Measurements from ENCODE around the gene MACROD2. TPM values are rescaled to one million over a fixed set of nuclear protein-coding genes. Genes with fewer than 3 reads are reported as not detected.

The MACROD2 gene
- total RNA-seq, 2 donors from 2014 or later = 8.0 to 19.4 TPM

GRCh38 chr20:15482525-15482924, 1487.2 kb downstream of the MACROD2 start:
- WGBS = 59% methylated on average over 3 of the region's 3 CpGs
- Histone ChIP-seq H3K4me3 (no peak overlapping the region), H3K36me3 (no peaks in the 10 kb centered on the region), H3K4me1 (replicated peaks) (no peaks in the 10 kb centered on the region), H3K9me3 (no peaks in the 10 kb centered on the region), H3K27me3 (replicated peaks; ENCODE audit: insufficient read depth) (no peaks in the 10 kb centered on the region), H3K27ac (no peak overlapping the region)
- intact Hi-C loops (cut with DNase I) = no loop called here
- no peak for DNase-seq (ENCODE audit: low spot score)
- TF ChIP-seq POLR2A (IDR thresholded peaks at IDR 0.05) (no peak), POLR2AphosphoS5 (IDR thresholded peaks at IDR 0.05) (no peak)
- TF ChIP-seq, protein P1, sequence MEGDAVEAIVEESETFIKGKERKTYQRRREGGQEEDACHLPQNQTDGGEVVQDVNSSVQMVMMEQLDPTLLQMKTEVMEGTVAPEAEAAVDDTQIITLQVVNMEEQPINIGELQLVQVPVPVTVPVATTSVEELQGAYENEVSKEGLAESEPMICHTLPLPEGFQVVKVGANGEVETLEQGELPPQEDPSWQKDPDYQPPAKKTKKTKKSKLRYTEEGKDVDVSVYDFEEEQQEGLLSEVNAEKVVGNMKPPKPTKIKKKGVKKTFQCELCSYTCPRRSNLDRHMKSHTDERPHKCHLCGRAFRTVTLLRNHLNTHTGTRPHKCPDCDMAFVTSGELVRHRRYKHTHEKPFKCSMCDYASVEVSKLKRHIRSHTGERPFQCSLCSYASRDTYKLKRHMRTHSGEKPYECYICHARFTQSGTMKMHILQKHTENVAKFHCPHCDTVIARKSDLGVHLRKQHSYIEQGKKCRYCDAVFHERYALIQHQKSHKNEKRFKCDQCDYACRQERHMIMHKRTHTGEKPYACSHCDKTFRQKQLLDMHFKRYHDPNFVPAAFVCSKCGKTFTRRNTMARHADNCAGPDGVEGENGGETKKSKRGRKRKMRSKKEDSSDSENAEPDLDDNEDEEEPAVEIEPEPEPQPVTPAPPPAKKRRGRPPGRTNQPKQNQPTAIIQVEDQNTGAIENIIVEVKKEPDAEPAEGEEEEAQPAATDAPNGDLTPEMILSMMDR (IDR thresholded peaks at IDR 0.05) = no peak

GRCh38 chr20:15485519-15485918, 1490.2 kb downstream of the MACROD2 start:
- intact Hi-C loops (cut with DNase I) = no loop called here
- 61% methylated on average over 2 of the region's 2 CpGs for WGBS
- TF ChIP-seq POLR2AphosphoS5 (IDR thresholded peaks at IDR 0.05) (no peak), POLR2A (IDR thresholded peaks at IDR 0.05) (no peak)
- TF ChIP-seq, protein P1 (IDR thresholded peaks at IDR 0.05) = no peak

GRCh38 chr20:15487030-15487429, 1491.7 kb downstream of the MACROD2 start:
- DNase-seq (ENCODE audit: low spot score) = no peak
- WGBS = 78% methylated on average over 2 of the region's 2 CpGs
- Histone ChIP-seq H3K27ac (no peak overlapping the region), H3K36me3 (no peaks in the 10 kb centered on the region), H3K4me1 (replicated peaks) (no peaks in the 10 kb centered on the region), H3K27me3 (replicated peaks; ENCODE audit: insufficient read depth) (no peaks in the 10 kb centered on the region), H3K4me3 (no peak overlapping the region), H3K9me3 (no peaks in the 10 kb centered on the region)
- intact Hi-C loops (cut with DNase I) = no loop called here
- no peak for TF ChIP-seq POLR2A (IDR thresholded peaks at IDR 0.05)
- TF ChIP-seq, protein P1 (IDR thresholded peaks at IDR 0.05) = no peak
- TF ChIP-seq POLR2AphosphoS5 (IDR thresholded peaks at IDR 0.05) = no peak

More at GRCh38 chr20:15485519-15485918, 1490.2 kb downstream of the MACROD2 start:
- no peak overlapping the region for H3K4me3 ChIP-seq
- H3K27me3 ChIP-seq (replicated peaks; ENCODE audit: insufficient read depth) = no peaks in the 10 kb centered on the region
- DNase-seq (ENCODE audit: low spot score) = no peak
- H3K27ac ChIP-seq = no peak overlapping the region
- no peaks in the 10 kb centered on the region for H3K36me3 ChIP-seq
- no peaks in the 10 kb centered on the region for H3K4me1 ChIP-seq (replicated peaks)
- no peaks in the 10 kb centered on the region for H3K9me3 ChIP-seq

GRCh38 chr20:15487682-15488081, 1492.4 kb downstream of the MACROD2 start:
- Histone ChIP-seq H3K27ac (no peak overlapping the region), H3K4me1 (replicated peaks) (no peaks in the 10 kb centered on the region), H3K4me3 (no peak overlapping the region), H3K36me3 (no peaks in the 10 kb centered on the region), H3K27me3 (replicated peaks; ENCODE audit: insufficient read depth) (no peaks in the 10 kb centered on the region), H3K9me3 (no peaks in the 10 kb centered on the region)
- no peak for TF ChIP-seq POLR2A (IDR thresholded peaks at IDR 0.05)
- no peak for TF ChIP-seq POLR2AphosphoS5 (IDR thresholded peaks at IDR 0.05)
- TF ChIP-seq, protein P1 (IDR thresholded peaks at IDR 0.05) = no peak
- 94% methylated on average over 2 of the region's 2 CpGs for WGBS
- DNase-seq (ENCODE audit: low spot score) = no peak
- intact Hi-C loops (cut with DNase I) = no loop called here

GRCh38 chr20:15491575-15491974, 1496.3 kb downstream of the MACROD2 start:
- TF ChIP-seq, protein P1 (IDR thresholded peaks at IDR 0.05) = no peak
- TF ChIP-seq POLR2A (IDR thresholded peaks at IDR 0.05) (no peak), POLR2AphosphoS5 (IDR thresholded peaks at IDR 0.05) (no peak)
- DNase-seq (ENCODE audit: low spot score) = no peak
- no peak overlapping the region for H3K27ac ChIP-seq
- H3K9me3 ChIP-seq = no peaks in the 10 kb centered on the region
- H3K4me1 ChIP-seq (replicated peaks) = no peaks in the 10 kb centered on the region
- H3K27me3 ChIP-seq (replicated peaks; ENCODE audit: insufficient read depth) = no peaks in the 10 kb centered on the region
- WGBS = 80% methylated on average over 1 of the region's 1 CpG
- H3K36me3 ChIP-seq = no peaks in the 10 kb centered on the region
- intact Hi-C loops (cut with DNase I) = no loop called here
- no peak overlapping the region for H3K4me3 ChIP-seq
